NCI-H2171 (cell line): ENCODE measurements around the gene VWA5B2.

Experiments
- DNase-seq: peaks from one replicate; lab custom pipeline; 2025; lab: John Stamatoyannopoulos, UW

VWA5B2 gene

DNA sequence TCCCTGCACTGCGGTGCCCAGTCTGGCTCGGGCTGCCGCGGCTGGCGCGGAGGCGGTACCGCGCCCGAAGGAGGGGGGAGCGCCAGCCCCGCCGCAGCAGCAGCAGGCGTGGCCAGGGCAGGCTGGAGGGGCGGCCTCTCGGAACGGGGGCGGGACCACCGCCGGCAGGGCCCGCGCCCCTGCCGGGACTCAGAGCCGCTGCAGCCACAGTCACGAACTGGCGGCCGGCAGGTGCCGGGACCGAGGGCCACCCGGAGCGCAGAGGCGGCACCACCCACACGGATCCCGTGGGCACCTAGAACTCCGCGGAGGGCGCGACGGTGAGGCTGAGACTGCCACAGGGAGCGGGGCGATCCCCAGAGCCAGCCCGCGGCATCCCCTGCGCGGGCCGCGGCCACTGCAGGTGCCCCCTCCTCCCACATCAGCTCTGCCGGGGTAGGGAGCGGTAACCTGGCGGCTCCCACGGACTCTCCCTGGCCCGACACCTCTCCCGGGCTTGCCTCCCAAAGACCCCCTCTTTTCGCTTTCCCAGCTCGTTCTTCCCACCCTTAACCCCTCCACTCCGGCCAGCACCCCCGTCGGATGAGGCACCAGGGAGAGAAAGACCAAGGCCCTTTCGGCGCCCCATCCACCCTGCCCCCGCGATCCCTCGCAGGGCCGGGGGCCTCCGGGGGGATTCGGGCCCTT lies at the start of gene VWA5B2:
TSS of gene VWA5B2 (plus strand) at position 192 of the 687 bp plus-strand sequence. CDS start 944 bp downstream, outside the sequence.
- DNase-seq: peak; percentile 81

DNA sequence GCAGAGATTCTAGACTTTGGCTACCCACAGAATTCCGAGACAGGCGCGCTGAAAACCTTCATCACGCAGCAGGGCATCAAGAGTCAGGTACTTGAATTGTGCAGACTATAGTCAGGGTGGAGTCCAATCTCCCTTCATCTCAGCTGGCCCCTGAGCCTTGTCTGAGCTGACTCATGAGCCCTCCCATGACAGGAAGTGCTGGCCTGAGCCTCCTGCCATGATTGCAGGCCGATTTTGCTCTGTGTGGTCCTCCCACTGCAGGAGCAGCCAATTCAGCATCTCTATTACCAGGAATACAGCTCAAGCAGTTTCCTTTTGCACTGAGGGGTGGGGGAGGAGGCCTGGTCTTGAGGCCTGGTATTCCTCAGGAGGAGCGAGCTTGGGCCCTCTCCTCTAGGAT lies 49.2 kb upstream of the VWA5B2 start:
- DNase-seq: no peak

DNA sequence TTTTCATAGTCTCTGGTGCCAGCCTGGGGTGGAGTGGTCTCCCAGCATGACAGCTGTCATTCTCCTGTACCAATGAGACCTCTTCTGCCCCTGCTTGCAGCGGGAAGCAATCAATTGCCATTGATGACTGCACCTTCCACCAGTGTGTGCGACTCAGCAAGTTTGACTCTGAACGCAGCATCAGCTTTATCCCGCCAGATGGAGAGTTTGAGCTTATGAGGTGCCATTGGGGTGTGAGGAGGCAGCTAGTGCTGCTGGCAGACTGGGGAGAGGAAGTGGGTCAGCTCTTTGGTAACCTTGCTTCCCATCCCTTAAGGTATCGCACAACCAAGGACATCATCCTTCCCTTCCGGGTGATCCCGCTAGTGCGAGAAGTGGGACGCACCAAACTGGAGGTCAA lies 47.8 kb upstream of the VWA5B2 start:
- DNase-seq: no peak

DNA sequence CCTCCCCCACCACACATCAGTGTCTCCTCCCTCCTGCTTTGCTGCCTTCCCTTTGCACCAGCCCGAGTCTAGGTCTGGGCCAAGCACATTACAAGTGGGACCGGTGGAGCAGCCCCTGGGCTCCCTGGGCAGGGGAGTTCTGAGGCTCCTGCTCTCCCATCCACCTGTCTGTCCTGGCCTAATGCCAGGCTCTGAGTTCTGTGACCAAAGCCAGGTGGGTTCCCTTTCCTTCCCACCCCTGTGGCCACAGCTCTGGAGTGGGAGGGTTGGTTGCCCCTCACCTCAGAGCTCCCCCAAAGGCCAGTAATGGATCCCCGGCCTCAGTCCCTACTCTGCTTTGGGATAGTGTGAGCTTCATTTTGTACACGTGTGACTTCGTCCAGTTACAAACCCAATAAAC lies 45.7 kb upstream of the VWA5B2 start:
- DNase-seq: no peak

DNA sequence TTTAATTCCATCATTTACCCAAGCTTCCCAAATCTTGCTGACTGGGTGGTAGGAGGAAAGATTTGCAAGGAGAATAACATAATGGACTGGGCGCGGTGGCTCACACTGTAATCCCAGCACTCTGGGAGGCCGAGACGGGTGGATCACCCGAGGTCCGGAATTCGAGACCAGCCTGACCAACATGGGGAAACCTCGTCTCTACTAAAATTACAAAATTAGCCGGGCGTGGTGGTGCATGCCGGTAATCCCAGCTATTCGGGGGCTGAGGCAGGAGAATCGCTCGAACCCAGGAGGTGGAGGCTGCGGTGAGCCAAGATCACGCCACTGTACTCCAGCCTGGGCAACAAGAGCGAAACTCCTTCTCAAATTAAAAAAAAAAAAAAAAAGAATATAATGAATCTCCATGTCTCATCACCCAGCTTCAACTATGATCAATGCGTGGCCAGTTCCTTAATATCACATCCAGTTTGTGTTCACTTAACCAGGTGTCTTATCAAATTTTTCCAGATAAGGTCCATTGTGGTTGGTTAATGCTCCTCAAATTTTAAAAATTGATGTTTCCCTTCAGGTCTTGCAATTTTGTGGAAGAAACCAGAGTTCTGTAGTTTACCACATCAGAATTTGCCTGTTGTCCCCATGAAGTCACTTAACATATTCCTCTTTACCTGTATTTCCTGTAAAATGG lies 44.7 kb upstream of the VWA5B2 start:
- no peak for DNase-seq

DNA sequence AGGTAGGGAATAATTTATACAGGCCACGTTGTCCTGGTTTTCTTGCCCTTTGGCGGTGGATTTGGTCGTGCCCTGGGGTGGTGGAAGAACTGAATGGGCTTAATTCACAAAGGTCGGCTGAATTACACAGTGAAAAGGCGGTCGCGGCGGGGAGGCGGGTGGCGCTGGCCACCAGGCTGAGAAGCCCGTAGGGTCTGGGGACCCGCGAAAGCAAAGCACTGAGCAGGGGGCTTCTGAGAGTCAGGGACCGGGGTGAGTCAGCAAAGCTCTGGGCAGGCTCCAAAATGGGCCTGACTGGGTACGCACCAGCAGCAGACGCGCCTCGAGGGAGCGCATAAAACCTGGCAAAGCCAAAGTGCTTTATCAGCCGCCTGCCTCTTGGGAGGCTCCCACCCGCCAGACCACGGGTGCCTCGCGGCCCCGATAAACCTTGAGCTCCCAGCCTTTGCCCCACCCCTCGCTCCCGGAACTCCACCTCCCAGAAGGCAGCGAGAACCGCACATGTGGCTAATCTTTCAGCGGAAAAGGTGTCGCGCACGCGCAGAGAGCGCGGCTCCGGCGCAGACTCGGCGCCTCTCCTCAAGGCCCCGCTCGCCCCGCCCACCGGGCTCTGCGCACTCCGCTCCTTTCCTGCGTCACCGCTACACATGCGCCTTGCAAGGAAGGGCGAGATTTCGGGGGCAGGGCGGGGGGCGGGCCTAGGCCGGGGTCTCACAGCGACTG lies 43.8 kb upstream of the VWA5B2 start:
- DNase-seq: peak; percentile 99

DNA sequence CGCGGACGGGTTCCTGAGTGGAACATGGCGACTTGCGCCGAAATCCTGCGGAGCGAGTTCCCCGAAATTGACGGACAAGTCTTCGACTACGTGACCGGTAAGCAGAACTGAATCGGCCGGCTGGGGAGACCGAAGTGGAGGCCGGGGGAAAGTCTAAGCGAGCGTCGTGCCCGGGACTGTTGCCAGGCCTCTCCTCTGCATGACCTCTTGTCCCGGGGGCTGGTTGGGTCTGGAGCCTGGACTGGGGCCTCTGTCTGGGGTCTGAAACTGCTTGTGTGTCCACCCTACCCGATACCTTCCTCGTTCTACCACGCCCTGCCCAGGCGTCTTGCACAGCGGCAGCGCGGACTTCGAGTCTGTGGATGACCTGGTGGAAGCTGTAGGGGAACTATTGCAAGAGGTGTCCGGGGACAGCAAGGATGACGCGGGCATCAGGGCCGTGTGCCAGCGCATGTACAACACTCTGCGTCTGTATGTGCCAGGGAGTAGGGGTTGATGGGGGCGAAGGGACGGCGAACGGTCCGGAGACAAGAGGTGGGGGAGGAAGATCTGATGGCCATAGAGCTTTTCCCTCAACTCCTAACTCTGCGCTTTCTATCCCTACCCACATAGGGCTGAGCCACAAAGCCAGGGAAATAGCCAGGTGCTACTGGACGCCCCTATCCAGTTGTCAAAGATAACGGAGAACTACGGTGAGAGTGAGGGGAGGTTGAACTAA lies 43.0 kb upstream of the VWA5B2 start, which contains the start of gene ABCF3:
TSS of gene ABCF3 (plus strand) at position 16 of the 718 bp plus-strand sequence. CDS start at position 25, 9 bp downstream.
- DNase-seq: no peak

DNA sequence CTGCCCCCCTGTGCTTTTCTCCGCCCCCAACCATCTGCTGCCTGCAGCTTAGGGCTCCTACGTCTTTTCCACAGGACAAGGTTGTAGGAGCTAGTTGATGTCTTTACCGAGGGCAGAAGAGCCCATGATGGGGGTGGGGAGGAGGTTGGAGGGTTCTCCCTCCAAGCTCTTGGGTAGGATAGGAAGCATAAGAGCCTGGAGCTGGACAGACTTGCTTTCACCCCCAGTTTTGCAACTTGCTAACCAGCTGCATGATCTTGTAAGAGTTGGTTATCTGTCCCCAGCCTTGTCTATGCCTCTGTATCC lies 42.5 kb upstream of the VWA5B2 start:
- DNase-seq: no peak

DNA sequence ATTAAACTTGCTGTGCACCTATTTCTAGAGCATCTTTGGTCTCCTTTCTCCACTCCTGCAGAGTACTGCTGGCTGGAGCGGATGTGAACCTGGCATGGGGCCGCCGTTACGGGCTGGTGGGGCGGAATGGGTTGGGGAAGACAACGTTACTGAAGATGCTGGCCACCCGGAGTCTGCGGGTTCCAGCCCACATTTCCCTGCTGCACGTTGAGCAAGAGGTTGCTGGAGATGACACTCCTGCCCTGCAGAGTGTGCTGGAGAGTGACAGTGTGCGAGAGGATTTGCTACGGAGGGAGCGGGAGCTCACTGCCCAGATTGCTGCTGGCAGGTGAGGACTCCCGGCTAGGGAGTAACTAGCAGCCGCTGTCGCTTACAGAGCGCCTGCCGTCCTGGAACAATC lies 41.3 kb upstream of the VWA5B2 start:
- no peak for DNase-seq

DNA sequence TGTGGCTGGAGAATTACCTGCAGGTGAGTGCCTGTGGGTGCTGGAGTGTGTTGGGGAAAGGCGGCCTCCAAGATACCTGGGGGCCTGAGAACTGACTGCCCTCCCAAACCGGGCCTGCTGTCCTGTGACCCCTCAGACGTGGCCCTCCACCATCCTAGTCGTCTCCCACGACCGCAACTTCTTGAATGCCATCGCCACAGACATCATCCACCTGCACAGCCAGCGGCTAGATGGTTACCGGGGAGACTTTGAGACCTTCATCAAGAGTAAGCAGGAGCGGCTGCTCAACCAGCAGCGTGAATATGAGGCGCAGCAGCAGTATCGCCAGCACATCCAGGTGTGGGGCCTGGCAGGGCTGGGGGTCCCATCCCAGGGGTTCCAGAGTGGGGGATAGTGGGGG lies 40.0 kb upstream of the VWA5B2 start:
- DNase-seq: no peak

DNA sequence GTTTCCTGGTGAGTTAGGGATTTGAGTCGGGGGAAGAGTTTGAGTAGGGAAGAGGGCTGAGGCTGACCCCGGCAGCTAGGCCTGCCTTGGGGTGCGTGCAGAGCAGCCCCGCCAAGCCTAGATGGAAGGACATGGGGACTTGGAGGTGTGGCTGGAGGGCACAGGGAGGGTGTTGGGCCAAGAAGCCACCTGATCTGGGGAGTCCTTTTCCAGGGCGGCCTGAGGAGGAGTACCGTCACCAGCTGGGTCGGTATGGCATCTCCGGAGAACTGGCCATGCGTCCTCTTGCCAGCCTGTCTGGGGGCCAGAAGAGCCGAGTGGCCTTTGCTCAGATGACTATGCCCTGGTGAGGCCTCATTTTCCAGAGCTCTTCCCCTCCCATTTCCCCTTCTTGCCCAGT lies 36.5 kb upstream of the VWA5B2 start:
- no peak for DNase-seq

DNA sequence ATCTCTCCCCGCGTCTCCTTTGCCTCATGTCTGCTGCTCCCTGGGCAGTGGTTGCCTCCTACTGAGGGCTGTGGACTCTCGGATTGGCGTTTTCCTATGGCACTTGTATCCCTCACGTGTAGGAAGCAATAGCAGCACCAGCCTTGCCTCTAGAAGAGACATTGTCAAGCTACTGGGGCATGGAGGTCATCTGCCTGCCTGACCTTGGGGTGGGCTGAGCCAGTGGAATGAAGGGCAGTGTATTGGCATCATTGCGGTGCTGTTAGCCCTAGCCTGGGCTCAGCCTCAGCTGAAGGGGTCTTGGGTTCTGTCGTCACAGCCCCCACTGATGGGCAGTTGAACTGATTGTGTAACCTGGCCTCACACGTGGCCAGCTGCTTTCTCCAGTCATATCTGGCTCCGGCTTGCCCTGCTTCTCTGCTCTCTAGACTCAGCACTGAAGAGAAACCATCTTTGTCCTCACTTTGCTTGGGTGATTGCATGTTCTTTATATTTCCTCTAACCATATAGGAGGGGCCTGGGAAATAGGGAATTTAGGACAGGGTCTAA lies 35.3 kb upstream of the VWA5B2 start:
- DNase-seq: no peak

DNA sequence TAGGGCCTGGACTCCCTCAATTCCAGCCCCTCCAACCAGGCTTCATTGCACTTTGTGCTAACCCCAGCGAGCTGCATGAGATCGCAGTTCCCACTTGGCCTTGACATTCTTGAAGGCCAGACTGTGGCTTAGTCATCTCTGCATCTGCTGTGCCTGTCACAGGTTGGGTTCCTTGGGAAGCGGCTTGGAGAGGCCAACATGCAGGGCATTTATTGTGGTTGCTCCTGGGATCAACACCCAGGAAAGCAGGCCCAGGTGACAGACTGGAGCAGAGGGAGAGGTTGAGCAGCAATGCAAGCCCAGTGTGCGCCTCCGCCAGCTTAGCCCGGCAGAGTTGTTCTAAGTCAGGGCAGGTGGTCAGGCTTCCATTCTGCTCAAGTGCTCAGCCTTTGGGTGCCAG lies 32.8 kb upstream of the VWA5B2 start:
- DNase-seq: no peak

DNA sequence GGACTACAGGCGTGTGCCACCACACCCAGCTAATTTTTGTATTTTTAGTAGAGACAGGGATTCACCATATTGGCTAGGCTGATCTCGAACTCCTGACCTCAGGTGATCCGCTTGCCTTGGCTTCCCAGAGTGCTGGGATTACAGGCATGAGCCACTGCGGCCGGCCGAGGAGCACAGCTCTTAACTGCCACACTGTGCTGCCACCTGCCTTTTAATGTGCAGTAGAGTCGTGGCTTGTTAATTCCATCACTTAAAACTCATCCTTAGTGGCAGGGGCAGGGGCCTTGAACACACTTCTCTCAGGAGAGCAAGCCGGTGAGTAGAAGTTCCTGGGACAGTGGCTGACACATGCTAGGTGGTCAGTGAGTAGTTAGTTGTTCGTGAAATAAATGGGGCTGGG lies 30.9 kb upstream of the VWA5B2 start:
- DNase-seq: no peak

DNA sequence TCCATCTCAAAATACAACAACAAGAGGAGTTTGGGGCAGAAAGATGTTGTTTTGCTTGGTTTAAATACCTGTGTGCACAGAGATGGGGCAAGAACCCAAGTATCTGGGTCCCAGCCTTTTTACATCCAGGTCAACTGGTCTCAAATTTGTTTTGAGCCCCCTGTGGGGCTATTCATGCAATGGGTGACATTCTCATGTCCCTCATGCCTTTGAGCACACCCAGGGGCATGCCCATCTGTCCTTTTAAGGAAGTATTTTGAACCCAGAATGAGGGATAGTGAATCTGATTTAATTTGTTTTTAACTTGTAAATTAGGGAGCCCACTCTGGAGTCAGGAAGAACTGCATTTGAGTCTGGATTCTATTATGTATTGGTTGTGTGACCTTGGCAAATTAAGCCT lies 28.6 kb upstream of the VWA5B2 start:
- no peak for DNase-seq

DNA sequence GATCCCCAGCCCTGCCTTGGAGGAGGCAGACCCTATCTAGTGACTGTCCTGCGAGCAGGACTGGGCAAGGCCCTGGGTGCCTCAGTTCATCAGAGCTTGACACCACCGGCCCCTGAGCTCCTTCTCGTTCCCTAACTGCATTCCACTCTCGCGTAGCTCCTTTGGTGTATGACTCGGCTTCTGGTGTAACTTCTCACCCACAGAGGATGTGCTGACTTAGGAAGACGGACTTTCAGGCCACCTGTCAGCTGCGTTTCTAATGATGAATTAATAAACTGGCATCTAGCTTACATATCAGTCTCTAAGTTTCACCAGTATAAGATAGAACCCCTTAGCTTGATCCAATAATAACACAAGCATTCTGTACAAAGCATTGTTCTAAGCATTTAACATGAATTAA lies 25.9 kb upstream of the VWA5B2 start:
- no peak for DNase-seq

DNA sequence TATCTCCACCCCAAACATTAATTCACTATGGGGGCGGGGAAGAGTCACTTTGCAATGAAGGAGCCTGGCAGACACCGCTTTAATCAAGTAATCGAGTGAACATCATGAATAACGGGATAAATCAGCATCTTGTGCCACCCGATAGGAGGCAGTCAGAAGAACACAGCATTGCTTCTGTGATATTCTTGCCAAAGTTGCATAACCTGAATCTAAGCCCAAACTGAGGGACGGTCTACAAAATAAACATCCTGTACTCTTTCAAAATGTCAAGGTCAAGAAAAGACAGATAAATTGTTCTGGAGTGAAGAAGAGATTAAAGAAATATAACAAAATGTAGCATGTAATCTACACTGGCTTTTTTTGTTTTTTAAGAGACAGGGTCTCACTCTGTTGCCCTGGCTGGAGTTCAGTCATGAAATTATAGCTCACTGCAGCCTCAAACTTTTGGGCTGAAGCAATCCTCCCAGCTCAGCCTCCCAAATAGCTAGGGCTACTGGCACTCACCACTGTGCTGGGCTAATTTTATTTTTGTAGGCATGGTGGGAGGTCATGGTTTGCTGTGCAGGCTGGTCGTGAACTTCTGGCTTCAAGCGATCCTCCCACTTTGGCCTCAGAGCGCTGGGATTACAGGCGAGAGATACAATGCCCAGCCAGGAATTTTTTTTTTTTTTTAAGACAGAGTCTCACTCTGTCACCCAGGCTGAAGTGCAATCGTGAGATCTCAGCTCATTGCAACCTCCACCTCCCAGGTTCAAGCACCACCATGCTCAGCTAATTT lies 20.1 kb upstream of the VWA5B2 start:
- no peak for DNase-seq

DNA sequence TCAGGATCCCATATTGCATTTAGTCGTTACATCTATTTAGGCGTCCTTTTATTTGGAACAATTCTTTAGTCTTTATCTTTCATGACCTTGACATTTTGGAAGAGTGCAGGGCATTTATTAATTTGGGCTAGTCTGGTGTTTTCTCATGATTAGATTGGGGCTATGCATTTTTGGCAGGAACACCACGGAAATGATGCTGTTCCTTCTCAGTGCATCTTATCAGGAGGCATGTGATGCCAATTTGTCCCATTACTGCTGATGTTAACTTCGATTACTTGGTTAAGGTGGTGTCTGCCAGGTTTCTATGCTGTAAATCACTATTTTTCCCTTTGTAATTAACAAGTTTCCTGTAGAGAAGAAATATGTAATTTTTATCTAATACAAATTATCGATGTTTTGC lies 18.1 kb upstream of the VWA5B2 start:
- no peak for DNase-seq

DNA sequence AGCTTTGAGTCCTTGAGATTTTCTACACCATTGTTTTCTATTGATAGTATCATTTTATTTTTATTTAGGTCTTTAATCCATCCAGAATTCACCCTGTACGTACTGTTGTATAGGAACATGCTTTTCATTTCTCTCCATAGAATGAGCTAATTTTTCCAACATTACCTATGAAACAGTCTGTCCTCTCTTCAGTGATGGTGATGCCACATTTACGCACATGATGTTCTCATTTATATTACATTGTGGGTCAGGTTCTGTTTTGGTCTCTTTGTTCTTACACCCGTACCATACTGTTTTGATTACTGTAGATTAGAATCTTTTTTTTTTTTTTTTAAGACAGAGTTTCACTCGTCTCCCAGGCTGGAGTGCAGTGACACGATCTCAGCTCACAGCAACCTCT lies 17.7 kb upstream of the VWA5B2 start:
- DNase-seq: no peak

DNA sequence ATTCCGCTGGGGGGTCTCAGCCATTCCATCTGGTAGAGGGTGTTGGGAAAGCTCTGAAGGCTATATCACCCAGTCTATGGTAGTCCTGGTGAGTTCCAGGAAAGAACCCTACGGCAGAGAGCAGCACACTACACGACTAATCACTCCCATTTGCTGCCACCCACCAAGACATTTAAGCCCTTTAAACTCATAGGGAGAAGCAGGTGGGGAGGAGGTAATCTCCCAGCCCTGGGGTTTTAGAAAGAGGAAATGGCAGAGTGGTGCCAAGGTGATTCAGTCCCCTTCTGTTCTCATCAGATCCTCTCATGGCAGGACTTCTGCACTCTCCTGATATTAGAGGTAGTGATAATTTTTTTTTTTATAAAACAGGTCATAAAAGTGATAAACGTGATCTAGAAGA lies 10.6 kb upstream of the VWA5B2 start:
- no peak for DNase-seq

DNA sequence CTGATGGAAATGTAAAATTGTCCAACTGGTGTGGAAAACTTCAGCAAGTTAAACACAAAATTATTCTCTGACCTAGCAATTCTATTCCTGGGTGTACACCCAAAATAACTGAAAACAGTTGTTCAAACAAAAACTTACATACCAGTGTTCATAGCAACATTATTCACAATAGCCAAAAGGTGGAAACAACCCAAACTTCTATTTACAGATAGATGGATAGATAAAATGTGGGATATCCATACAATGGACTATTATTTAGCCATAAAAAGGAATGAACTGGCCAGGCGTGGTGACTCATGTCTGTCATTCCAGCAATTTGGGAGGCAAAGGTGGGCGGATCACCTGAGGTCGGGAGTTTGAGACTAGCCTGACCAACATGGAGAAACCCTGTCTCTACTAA lies 6.9 kb upstream of the VWA5B2 start:
- DNase-seq: no peak

DNA sequence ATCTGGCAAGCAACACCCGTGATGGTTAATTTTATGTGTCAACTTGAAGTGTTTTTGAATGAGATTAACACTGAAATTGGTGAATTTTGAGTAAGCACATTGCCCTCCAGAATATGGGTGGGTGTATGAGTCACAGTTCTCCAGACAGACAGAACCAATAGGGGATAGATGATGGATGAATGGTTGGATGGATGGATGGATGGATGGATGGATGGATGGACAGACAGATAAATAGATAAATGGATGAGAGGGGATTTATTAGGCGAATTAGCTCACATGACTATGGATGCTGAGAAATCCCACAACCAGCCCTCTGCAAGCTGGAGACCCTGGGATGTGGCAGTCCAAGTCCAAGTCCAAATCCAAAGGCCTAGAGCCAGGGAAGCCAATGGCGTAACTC lies 5.4 kb upstream of the VWA5B2 start:
- no peak for DNase-seq
